ENCODE data around the gene TCF7L2.

GRCh38 chr10:113140143-113141011 lies 190.3 kb downstream of the TCF7L2 start:
- TF ChIP-seq CTCF (IDR thresholded peaks at IDR 0.05; ENCODE audit: poor library complexity, severe bottlenecking) (no peak), SMC3 (conservative IDR thresholded peaks at IDR 0.05; ENCODE audit: poor library complexity) (no peak), TAF1 (IDR thresholded peaks at IDR 0.05; ENCODE audit: low read depth) (no peak), EP300 (conservative IDR thresholded peaks at IDR 0.05; ENCODE audit: poor library complexity, severe bottlenecking) (no peak), POLR2AphosphoS5 (IDR thresholded peaks at IDR 0.05) (no peak), REST (IDR thresholded peaks at IDR 0.05; ENCODE audit: borderline replicate concordance) (no peak), MXI1 (conservative IDR thresholded peaks at IDR 0.05; ENCODE audit: poor library complexity, severe bottlenecking) (no peak), RAD21 (conservative IDR thresholded peaks at IDR 0.05) (no peak), EZH2 (IDR thresholded peaks at IDR 0.05; ENCODE audit: borderline replicate concordance, insufficient read depth, low read length, poor library complexity, severe bottlenecking) (no peak)
